CD4-positive, alpha-beta T cell treated with Interleukin-10 for 1 hour (primary cell): ENCODE results near the gene PRODH2.
"Not testable (repeated sequence)": the region's sequence is repeated elsewhere in the genome, so short reads cannot be mapped to it uniquely, and the experiment has no call there.

Source experiments
- DNase-seq: peaks from one replicate; pipeline ENCODE4 v3.0.0-alpha.2; 2020

Gene PRODH2

DNA sequence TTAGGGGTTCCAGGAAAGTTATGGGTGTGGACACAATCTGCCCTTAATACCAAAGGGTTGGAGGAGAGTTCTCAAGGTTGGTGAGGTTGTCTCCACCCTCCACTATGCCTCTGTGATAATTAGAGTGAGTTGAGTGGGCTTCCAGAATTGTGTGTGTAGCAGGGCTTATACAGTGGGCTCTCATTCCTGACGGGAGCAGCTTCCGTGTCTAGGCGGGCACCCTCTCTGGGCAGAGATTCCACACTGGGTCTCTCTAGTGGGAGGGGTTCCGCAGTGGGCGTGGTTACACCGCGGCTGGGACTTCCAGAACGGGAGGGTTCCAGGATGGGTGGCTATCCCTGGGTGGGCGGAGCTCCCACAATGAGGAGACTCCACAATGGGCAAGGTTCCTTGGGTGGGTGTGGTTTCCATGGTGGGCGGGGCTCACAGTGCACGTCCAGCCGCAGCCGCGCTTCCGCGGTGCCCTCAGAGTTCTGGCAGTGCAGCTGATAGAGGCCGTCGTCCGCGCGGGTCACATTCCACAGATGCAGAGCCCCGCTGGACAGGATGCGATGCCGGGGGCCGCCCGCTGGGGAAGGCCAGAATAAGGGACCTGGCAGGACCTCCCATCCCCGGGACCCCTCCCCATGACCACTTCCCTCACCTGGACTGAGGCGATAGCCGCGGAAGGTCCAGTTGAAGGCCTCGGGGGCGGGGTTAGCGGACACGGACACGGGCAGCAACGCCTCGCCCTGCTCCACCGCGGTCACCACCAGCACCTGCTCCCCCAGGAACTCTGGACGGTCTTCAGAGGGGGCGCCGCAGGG, 31.2 kb upstream of the PRODH2 start:
- DNase-seq, result no peak

DNA sequence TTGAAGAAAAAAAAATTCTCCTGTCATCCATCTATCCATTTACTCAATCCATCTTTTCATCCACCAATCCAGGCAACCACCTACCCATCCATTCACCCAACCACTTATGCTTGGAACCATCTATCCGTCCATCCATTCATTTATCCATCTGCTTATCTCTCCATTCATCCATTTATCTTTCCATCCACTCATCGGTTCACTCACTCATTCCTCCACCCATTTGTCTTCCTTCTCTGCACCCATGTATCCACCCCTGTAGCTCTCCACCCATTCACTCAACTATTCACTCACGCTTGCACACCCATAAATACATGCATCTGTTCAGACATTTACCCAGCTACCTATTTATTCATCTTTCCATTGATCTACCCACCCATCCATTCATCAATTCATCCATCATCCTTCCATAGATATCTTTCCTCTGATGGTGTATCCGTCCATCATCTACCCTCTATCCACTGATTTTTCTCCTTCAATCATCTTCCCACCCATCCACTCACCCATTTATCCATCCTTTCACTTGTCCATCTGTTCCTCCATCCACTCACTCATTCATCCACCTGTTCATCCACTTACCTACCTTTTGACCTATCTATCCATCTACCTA, 30.1 kb upstream of the PRODH2 start:
- DNase-seq, result no peak

DNA sequence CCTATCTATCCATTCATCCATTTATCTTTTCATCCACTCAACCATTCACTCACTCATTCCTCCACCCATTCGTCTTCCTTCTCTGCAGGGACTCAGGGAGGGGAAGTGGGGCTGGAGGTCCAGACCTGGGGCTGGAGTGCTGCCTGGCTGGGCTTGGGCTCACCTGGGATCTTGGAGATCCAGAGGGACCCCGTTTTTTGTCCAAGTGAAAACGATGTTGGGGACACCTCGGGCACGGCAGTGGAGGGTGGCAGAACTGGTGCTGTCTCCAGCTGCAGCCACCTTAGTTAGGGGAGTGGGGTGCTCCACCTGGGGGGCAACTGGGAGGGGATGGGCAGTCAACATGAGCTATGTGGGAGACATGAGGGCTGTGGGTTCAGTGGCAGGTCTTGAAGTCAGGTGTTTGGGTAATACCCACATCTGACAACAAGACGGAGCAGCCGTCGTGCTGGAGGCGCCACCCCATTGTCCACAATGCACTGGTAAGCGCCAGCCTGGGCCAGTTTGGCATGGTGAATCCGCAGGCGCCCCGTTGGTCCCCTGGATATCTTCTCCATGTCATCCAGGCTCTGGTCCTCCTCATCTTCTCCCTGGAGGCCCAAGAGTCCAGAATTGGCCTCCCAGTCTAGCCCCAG, 29.4 kb upstream of the PRODH2 start:
- no peak for DNase-seq

DNA sequence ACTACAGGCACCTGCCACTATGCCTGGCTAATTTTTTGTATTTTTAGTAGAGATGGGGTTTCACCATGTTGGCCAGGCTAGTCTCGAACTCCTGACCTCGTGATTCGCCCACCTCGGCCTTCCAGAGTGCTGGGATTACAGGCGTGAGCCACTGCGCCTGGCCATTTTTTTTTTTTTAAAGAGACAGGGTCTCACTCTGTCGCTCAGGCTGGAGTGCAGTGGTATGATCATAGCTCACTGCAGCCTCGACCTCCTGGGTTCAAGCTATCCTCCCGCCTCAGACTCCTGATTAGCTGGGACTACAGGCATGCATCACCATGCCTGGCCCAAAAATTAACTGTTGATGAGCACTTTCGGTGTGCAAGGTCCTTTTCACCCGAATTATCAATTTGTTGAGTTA, 23.5 kb upstream of the PRODH2 start:
- DNase-seq, result not testable (repeated sequence)

DNA sequence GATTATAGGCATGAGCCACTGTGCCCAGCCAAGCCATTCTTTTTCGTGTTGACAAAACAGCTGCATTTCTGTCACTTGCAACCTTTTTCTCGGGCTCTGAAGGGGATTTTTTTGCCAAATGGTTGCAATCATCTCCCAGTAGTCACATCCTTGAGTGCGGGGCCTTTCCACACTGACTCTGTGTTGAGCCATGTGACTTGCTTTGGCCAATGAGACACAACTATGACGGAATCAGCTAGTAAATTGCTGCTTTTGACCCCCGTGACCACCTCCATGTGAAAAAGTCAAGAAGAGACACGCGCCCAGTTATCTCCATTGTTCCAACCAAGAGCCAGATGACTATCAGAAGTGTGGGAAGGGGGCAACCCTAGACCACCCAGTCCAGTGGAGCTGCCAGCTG, 21.3 kb upstream of the PRODH2 start:
- no peak for DNase-seq

DNA sequence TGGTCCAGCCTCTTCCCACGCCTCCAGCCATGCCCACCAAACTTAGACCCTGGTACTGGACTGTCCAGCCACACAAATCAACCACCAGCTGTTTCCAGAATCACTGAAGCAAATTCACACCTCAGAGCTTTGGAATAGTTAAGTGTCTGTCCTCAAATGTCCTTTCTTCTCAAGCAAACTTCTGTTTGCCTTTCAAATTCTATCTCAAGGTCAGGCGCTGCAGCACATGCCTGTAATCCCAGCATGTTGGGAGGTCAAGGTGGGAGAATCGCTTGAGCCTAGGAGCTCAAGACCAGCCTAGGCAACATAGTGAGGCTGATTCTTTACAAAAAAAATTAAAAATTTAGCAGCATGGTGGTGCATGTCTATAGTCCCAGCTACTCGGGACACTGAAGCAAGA, 19.4 kb upstream of the PRODH2 start:
- no peak for DNase-seq

DNA sequence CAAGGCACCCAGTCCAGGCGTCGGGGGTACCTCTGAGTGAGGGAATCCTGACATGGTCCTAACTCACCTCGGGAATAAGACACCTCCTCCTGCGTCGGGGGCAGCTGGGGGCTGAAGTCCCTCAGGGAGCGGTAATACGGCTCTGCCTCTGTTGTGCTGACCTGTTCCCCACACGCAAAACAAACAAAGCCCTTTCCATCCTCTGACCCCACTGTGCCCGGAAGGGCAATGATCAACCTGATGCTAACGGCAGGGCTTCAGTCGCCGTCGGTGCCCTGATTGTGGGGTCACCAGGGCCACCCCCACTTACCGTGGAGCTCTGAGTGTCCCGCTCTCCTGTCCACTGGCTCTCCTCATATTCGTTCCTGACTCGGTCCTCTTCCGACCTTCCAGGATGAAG, 18.3 kb upstream of the PRODH2 start:
- DNase-seq, result no peak

DNA sequence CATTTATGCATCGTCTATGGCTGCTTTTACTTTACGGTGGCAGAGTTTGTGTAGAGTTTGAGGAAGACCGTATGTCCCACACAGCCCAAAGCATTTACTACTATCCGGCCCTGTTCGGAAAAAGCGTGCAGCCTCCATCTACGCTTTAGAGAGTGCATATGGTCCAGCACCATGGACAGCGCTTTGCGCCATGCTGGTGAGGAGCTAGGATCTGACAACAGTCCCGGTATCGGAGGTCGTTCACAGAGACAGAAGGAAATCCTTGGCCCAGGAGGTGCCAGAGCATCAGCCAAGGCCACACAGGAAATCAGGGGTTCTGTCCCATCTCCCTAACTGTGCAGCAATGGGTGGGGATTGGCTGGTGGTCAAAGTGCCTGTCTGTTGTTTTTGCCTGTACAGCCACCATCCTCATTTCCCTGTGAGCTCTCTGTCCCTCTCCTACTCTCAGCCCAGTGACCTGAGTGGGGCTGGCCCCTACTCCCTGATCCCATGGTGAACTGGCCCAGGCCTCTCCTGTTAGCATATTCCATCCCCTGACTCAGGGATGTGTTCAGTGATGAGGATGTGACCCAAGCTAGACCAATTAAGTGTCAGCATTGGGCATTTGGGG, 16.2 kb upstream of the PRODH2 start:
- DNase-seq, result peak; percentile 38

DNA sequence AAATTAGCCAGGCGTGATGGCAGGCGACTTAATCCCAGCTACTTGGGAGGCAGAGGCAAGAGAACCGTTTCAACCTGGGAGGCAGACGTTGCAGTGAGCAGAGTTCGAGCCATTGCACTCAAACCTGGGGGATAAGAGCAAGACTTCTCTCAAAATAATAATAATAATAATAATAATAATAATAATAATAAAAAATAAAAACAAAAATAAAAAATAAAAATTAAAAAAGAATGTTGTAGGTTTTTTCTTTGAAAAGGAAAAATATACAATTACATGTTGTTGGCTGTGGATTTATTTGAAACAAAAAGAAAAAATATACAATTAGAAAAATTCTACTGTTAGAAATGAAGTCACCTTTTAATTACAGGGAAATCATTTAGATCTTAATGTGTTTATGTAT, 11.5 kb upstream of the PRODH2 start:
- DNase-seq, result no peak

DNA sequence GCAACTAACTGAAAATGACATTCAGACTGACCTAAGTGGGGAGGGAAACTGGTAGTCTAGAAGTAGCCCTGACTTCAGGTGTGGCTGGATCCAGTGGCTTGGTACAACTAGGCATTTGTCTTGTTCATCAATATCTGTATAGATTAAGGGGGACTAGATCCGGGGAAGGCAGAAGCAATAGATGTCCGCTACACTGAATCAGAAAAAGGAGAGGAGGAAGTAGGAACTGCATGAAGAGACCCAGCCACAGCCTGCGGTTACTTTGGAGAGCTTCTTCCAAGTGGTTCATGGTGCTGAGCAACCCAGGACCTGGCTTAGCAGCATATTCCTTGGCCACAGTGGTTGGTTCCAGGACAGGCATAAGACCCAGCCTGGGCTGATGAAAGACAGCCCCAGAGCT, 9.9 kb upstream of the PRODH2 start:
- no peak for DNase-seq

DNA sequence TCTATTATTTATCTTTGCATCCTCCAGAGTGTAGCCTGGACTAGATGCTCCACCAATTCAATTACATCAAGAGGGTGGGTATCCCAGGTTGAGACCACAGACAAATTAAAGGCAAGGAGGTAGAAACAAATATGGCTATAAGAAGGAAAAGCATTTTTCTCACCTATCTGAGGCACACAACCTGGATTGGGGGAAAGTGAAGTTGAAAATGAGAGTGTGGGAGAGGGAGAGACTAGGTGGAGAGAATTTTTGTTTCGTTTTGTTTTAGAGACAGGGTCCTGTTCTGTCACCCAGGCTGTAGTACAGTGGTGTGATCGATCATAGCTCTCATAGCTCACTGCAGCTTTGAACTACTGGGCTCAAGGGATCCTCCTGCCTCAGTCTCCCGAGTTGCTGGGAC, 5.8 kb upstream of the PRODH2 start:
- no peak for DNase-seq

DNA sequence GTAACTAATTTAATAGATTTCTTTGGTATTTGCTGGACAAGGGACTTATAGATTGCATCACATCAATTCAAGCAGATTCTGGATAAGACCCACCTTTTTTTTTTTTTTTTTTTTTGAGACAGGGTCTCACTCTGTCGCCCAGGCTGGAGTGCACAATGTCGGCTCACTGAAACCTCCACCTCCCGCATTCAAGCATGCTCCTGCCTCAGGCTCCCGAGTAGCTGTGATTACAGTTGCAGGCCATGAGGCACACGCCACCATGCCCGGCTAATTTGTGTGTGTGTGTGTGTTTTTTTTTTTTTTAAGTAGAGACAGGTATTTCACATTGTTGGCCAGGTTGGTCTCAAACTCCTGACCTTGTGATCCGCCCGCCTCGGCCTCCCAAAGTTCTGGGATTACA, 4.2 kb upstream of the PRODH2 start:
- no peak for DNase-seq

DNA sequence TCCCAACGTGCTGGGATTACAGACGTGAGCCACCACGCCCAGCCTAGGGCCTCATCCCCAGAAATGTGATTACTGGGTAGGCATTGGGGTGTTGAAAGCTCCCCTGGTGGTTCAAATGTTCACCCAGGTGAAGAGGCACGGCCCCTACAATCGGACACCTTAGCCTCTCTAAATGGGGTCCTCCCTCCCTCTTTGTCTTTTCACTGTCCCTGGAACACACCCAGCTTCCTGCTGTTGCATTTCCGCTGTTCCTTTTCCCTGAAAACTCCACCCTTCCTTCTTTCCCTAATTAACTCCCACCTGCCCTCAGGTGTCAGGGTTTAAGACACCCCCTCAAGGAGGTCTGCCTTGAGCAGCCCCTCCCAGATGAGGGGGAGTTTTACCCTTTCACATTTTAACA, 3.6 kb upstream of the PRODH2 start:
- DNase-seq, result no peak

DNA sequence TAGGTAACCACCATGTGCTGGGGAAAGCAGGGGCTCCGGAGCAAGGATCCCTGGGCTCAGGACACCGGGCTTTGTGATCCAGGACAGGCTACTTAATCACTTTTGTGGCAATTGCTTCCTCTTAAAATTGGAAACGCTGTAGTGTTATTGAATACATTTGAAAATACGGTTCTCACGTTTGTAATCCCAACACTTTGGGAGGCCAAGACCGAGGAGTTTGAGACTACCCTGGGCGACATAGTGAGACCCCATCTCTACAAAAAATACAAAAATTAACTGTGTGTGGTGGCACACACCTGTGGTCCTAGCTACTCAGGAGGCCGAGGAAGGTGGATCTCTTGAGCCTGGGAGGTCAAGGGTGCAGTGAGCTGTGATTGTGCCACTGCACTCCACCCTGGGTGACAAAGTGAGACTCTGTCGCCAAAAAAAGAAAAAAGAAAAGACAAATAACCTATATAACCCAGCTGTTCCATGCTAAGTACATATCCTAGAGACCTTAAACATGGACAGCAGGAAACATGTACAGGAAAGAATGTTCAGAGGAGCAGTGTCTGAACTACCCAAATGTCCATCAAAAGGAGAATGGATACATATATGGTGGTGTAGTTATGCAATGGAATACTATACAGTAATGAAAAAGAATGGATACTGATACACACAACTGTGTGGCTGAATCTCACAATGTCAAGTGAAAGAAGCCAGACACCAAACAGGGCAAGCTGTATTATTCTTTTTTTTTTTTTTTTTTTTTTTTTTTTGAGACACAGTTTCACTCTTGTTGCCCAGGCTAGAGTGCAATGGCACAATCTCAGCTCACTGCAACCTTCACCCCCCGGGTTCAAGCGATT, 622 bp upstream of the PRODH2 start:
- no peak for DNase-seq

DNA sequence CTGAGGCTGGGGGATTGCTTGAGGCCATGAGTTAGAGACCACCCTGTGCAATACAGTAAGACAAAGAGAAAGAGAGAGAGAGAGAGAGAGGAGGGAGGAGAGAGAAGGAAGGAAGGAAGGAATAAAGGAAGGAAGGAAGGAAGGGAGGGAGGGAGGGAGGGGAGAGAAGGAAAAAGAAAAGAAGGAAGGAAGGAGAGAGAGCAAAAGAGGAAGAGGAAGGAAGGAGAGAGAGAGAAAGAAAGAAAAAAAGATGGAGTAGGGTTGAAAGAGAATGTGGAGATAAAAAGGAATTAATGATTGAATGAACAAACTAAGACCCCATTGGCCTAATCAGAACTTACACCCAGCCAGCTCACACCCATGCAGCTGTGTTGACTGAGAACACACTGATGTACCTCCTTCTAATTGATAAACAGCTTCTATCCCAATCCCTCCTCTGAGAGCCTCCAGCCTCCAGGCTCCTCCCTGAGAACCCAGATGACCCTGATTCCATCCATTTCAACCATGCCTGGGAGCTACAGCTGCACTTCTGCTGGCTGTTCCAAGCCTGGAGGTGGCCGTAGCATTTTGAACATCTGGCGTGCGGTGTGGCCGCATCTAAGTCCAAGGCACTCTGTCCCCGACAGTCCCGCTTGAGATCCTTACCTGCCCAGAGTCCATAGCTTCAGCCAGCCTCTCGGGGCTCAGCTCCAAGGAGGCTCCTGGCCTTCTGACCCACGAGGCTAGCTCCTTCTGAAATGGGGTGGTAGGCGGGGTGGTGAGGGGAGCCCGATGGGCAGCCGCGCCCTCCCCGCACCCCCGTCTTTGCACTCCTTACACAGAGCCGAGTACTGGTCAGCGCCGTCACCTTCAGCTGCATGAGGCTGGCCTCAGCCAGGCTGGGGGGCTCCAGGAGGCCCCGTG, 1.1 kb downstream of the PRODH2 start:
- no peak for DNase-seq

DNA sequence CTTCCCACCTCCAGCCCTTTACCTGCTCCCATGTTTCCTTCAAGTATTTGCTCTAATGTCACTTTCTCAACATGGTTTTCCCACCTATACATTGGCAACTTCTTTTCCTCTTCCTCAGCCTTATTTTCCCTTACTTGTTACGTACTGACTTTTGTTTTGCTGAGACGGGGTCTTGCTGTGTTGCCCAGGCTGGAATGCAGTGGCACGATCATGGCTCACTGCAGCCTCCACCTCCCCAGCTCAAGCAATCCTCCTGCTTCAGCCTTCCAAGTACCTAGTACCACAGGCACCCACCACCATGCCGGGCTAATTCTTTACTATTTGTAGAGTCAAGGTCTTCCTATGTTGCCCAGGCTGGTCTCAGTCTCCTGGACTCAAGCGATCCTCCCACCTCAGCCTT, 5.0 kb downstream of the PRODH2 start:
- no peak for DNase-seq

DNA sequence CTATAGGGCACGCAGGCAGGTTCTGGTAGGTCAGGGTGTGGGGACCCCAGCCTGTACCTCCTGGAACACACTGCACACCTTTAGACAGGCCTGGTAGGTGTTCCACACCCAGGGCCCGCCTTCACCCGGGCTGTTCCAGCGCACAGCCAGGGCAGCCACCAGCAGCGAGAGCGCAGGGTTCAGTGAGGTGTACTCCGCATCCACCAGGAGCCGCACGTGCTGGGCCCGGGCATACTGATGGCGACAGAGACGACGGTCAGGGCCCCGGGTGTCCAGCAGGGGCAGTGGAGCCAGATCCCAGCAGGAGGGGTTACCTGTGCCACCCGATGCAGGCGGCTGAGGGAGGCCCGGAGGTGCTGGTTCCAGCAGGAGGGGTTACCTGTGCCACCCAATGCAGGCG, 6.0 kb downstream of the PRODH2 start:
- DNase-seq, result no peak

DNA sequence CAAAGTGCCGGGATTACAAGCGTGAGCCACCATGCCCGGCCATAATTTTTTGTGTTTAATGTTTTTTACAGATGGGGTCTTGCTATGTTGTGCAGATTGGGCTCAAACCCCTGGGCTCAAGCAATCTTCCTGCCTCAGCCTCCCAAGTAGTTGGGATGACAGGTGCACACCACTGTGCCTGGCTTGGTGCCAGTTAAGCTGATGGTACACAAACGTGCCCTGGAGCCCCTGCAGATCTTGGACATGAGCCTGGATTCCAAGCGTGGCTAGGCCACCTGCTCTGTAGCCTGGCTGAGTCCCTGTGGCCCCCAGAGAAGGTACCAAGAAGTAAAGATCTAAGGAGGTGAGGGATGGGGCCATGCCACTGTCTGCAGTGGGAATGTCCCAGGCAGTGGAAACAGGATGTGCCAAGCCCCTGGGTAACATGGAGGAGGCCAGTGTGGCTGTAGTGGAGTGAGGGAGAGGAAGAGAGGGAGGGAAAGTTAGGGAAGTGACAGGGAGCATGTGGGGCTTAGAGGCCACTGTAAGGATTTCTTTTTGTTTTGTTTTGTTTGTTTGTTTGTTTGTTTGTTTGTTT, 7.0 kb downstream of the PRODH2 start:
- no peak for DNase-seq

DNA sequence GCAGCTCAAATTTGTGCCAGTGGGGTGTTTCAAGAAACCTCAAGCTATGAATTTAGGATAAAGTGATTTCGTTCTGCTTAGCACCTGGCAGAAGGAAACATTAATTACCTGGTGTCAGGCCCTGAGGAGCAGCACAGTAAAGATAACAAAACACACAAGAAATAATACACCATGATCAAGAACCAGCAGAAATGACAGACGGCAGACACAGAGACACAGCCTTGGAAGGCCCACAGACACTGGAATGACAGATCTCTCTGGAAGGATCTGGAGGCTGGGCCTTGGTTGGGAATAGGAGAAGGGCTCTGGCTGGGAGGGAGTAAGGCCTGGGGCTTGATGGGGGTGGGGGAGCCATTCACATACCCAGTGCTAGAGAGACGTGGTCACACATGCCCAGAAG, 10.8 kb downstream of the PRODH2 start:
- no peak for DNase-seq

DNA sequence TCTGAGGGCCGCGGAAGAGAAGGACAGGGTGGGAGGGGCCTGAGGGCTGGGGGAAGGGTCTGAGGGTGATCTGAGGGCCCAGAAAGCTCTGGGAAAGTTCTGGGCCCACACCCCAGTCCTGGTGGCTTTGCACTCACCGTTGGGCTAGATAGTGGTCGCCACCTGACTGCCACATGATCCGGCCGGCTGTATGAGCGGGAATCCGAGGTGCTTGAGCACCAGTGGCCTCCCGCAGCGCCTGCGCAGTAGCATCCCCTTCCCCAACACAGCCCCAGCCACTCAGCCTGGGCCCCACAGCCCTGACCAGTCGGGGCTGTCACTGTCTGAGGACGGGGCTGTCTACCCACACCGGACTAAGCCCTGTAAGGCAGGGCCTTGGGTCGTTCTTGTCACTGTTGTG, 15.0 kb downstream of the PRODH2 start:
- DNase-seq, result no peak
